A549 (cell line): Measurements from ENCODE around the gene TBCE. TPM values are rescaled to one million over a fixed set of nuclear protein-coding genes. Genes with fewer than 3 reads are reported as not detected.
"Not testable (repeated sequence)": the region's sequence is repeated elsewhere in the genome, so short reads cannot be mapped to it uniquely, and the experiment has no call there.

Experiments
- ATAC-seq, 2 experiments: fragments of 200-7000 bp in 1 of 2; fragments of >200 bp in 1 of 2; cut with Nextera tagmentation in 1 of 2; cut with Tn5 transposase in 1 of 2; 3 replicates each; pipeline versions ENCODE4 v1.8.0 to v1.9.1; 2018 to 2020; ENCODE audit warnings: mild to moderate bottlenecking in 1 of 2, moderate library complexity in 1 of 2
- CTCF ChIA-PET: fragments of 300-600 bp; sonication (Branson Sonifier 250); formaldehyde crosslinking; extraction: SDS; loops from one replicate; lab custom pipeline; 2021; ENCODE audit warnings: antibody characterized with exemption, inconsistent platforms; lab: Yijun Ruan, JAX
- POLR2A ChIA-PET: fragments of 350-600 bp; formaldehyde crosslinking; extraction: SDS; loops from one replicate; lab custom pipeline; 2021; ENCODE audit warnings: antibody characterized with exemption, inconsistent platforms; lab: Yijun Ruan, JAX
- DNase-seq, 2 experiments: peaks; one replicate each; pipeline versions ENCODE4 v3.0.0 to v3.0.0-alpha.2; 2011 to 2016; ENCODE audit warnings: low read depth in 1 of 2, low spot score in 1 of 2
- FAIRE-seq: peaks from 2 replicates; lab custom pipeline; 2011; peaks lifted over from hg19 to GRCh38; lab: Jason Lieb, UNC
- H3K27ac ChIP-seq, 2 experiments: fragments of >200 bp; sonication (Bioruptor Twin); formaldehyde crosslinking; 3 replicates each; pipeline ENCODE4 v1.5.1; 2016 to 2017
- H3K4me1 ChIP-seq: fragments of >200 bp; sonication (Bioruptor Twin); formaldehyde crosslinking; 3 replicates; pipeline ENCODE4 v1.6.1; 2016
- H3K4me2 ChIP-seq: fragments of >200 bp; sonication (Bioruptor Twin); formaldehyde crosslinking; 3 replicates; pipeline ENCODE4 v1.6.1; 2016
- H3K4me3 ChIP-seq: fragments of >200 bp; sonication (Bioruptor Twin); formaldehyde crosslinking; 3 replicates; pipeline ENCODE4 v1.5.1; 2016
- H3K9me3 ChIP-seq: fragments of >200 bp; sonication (Bioruptor Twin); formaldehyde crosslinking; 3 replicates; pipeline ENCODE4 v1.6.1; 2016
- CBX8 ChIP-seq: fragments of 200-600 bp; sonication (generic); IDR thresholded peaks from 2 replicates; pipeline ENCODE4 v1.6.1; 2016
- CEBPB ChIP-seq, 2 experiments: fragments of >200 bp in 1 of 2; sonication (Bioruptor Twin) in 1 of 2; formaldehyde crosslinking in 1 of 2; IDR thresholded peaks; 2 replicates each; pipeline ENCODE4 v1.6.1; 2012 to 2016
- CHD4 ChIP-seq: fragments of 200-600 bp; sonication (generic); IDR thresholded peaks from 2 replicates; pipeline ENCODE4 v1.6.1; 2016; ENCODE audit warnings: antibody characterized with exemption, mild to moderate bottlenecking, borderline replicate concordance
- EP300 ChIP-seq, 2 experiments: fragments of >200 bp; sonication (Bioruptor Twin); formaldehyde crosslinking; IDR thresholded peaks; 2 replicates in 1 of 2; 3 replicates in 1 of 2; pipeline ENCODE4 v1.6.1; 2016 to 2017
- FOSL2 ChIP-seq, 2 experiments: fragments of 450-650 bp in 1 of 2; fragments of >200 bp in 1 of 2; sonication (Bioruptor Twin) in 1 of 2; formaldehyde crosslinking; IDR thresholded peaks; 2 replicates each; pipeline versions ENCODE4 v1.5.0 to v1.6.1; 2016 to 2020; ENCODE audit warnings: mild to moderate bottlenecking in 1 of 2, moderate library complexity in 1 of 2
- JUN ChIP-seq, 2 experiments: fragments of >200 bp; sonication (Bioruptor Twin); formaldehyde crosslinking; IDR thresholded peaks; 2 replicates in 1 of 2; 3 replicates in 1 of 2; pipeline ENCODE4 v1.6.1; 2016 to 2017
- JUNB ChIP-seq: fragments of >200 bp; sonication (Bioruptor Twin); formaldehyde crosslinking; IDR thresholded peaks from 2 replicates; pipeline ENCODE4 v1.6.1; 2016
- SMC3 ChIP-seq: fragments of >200 bp; sonication (Bioruptor Twin); formaldehyde crosslinking; IDR thresholded peaks from 3 replicates; pipeline ENCODE4 v1.6.1; 2018; ENCODE audit warnings: inconsistent platforms
- TFCP2L1 ChIP-seq: fragments of 250-450 bp; sonication (Bioruptor Pico); IDR thresholded peaks from 2 replicates; pipeline ENCODE4 v1.5.0; 2021; ENCODE audit warnings: mild to moderate bottlenecking
- TP53 ChIP-seq: fragments of 250-450 bp; sonication (Bioruptor Pico); IDR thresholded peaks from 2 replicates; pipeline ENCODE4 v1.5.0; 2021; ENCODE audit warnings: mild to moderate bottlenecking, moderate library complexity
- WGBS: methylation state at CpG from one replicate; pipeline ENCODE4 v1.1.6; 2017; ENCODE audit errors: missing lambda C conversion rate; 5-methylcytosine and 5-hydroxymethylcytosine counted together
- polyA plus RNA-seq, 4 experiments: library from polyadenylated mRNA; depleted of rRNA in 3 of 4; stranded (reverse); fragments of >200 nt; fragmentation: RNase III in 1 of 4; extraction: RNeasy Plus Mini Kit Qiagen cat#74134 plus additional on column Dnase treatment in 1 of 4; gene quantifications; 2 replicates in 3 of 4; 3 replicates in 1 of 4; pipeline ENCODE4 v1.2.3, GENCODE V29; 2011 to 2017
- TF ChIP-seq, protein P1 (sequence below): IDR thresholded peaks from 2 replicates; pipeline ENCODE4 v1.6.1; 2012

The TBCE gene
- polyA plus RNA-seq, 2 of the 4 experiments (the other 2 are of a cell fraction), result 45.1 to 65.2 TPM

DNA sequence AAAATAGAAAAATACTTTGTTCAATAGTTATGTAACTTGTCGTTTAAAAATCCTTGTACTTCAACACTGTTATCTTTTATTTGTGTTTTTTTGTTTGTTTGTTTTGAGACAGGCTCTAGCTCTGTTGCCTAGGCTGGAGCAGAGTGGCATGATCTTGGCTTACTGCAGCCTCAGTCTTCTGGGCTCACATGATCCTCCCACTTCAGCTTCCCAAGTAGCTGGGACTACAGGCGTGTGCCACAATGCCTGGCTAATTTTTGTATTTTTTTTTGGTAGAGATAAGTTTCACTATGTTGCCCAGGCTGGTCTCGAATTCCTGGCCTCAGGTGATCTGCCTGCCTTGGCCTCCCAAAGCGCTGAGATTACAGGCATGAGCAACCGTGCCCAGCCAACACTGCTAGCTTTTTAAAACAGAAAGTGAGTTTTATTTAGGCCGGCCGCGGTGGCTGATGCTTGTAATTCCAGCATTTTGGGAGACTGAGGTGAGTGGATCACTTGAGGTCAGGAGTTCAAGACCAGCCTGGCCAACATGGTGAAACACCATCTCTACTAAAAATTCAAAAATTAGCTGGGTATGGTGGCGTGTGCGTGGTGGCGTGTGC, 11.0 kb downstream of the TBCE start:
- H3K4me3 ChIP-seq, H3K4me2 ChIP-seq, ATAC-seq, H3K27ac ChIP-seq, FAIRE-seq, H3K4me1 ChIP-seq, H3K9me3 ChIP-seq, DNase-seq: not testable (repeated sequence)
- POLR2A ChIA-PET, result interaction anchor here (2.9 kb wide), 1 partner anchor 11 kb away, joined by 9 read pairs; the partner anchor contains the start of gene TBCE
- WGBS, result 89% methylated on average over 11 of the region's 11 CpGs
- CTCF ChIA-PET, result interaction anchor here (0.6 to 1.4 kb wide), 2 partner anchors 39 to 119 kb away, joined by 4 to 7 read pairs; no protein-coding TSS in a partner anchor

DNA sequence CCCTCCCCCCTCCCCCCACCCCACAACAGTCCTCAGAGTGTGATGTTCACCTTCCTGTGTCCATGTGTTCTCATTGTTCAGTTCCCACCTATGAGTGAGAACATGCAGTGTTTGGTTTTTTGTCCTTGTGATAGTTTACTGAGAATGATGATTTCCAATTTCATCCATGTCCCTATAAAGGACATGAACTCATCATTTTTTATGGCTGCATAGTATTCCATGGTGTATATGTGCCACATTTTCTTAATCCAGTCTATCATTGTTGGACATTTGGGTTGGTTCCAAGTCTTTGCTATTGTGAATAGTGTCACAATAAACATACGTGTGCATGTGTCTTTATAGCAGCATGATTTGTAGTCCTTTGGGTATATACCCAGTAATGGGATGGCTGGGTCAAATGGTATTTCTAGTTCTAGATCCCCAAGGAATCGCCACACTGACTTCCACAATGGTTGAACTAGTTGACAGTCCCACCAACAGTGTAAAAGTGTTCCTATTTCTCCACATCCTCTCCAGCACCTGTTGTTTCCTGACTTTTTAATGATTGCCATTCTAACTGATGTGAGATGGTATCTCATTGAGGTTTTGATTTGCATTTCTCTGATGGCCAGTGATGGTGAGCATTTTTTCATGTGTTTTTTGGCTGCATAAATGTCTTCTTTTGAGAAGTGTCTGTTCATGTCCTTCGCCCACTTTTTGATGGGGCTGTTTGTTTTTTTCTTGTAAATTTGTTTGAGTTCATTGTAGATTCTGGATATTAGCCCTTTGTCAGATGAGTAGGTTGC, 14.9 kb downstream of the TBCE start:
- H3K4me2 ChIP-seq, POLR2A ChIA-PET, CTCF ChIA-PET, H3K4me1 ChIP-seq, ATAC-seq, H3K9me3 ChIP-seq, H3K4me3 ChIP-seq, FAIRE-seq, DNase-seq, H3K27ac ChIP-seq: not testable (repeated sequence)
- WGBS, result 76% methylated on average over 2 of the region's 3 CpGs

DNA sequence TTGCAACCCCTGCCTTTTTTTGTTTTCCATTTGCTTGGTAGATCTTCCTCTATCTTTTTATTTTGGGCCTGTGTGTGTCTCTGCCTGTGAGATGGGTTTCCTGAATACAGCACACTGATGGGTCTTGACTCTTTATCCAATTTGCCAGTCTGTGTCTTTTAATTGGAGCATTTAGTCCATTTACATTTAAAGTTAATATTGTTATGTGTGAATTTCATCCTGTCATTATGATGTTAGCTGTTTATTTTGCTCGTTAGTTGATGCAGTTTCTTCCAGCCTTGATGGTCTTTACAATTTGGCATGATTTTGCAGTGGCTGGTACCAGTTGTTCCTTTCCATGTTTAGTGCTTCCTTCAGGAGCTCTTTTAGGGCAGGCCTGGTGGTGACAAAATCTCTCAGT, 18.4 kb downstream of the TBCE start:
- FAIRE-seq, ATAC-seq, H3K4me3 ChIP-seq, POLR2A ChIA-PET, DNase-seq, H3K27ac ChIP-seq, CTCF ChIA-PET, H3K4me2 ChIP-seq, H3K9me3 ChIP-seq, H3K4me1 ChIP-seq: not testable (repeated sequence)
- 88% methylated on average over 1 of the region's 1 CpG for WGBS

DNA sequence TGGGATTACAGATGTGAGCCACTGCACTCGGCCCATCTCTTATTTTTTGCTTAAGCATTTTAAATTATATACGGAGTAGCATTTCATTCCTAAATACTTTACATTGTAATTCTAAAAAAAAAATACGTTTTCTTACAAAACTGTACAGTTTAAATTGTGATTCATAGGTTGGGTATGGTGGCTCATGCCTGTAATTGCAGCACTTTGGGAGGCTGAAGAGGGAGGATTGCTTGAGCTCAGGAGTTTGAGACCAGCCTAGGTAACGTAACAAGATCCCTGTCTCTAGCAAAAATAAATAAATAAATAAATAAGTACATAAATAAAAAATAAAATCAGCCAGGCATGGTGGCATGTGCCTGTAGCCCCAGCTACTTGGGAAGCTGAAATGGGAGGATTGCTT, 24.6 kb downstream of the TBCE start:
- Histone ChIP-seq H3K4me3 (no peak overlapping the region), H3K9me3 (no peaks in the 10 kb centered on the region), H3K4me2 (0 out of 3 replicates have a peak overlapping the region, but pooled peaks have one; percentile 8), H3K4me1 (peaks cover 18% of the 10 kb centered on the region), H3K27ac (peak overlapping the region in 1 of 2 experiments; percentile 36; a peak in 3 of 6 replicates)
- FAIRE-seq, result no peak
- DNase-seq, result no peak
- ATAC-seq, result peak in 1 of 2 experiments; percentile 62; a peak in 3 of 6 replicates
- POLR2A ChIA-PET, result no interaction called here
- no peak for TF ChIP-seq CBX8
- TF ChIP-seq, all 56 proteins: peak for 0
- CTCF ChIA-PET, result interaction anchor here (2.3 kb wide), 1 partner anchor 23 kb away, joined by 8 read pairs; no protein-coding TSS in a partner anchor
- WGBS, result 58% methylated on average over 4 of the region's 4 CpGs

DNA sequence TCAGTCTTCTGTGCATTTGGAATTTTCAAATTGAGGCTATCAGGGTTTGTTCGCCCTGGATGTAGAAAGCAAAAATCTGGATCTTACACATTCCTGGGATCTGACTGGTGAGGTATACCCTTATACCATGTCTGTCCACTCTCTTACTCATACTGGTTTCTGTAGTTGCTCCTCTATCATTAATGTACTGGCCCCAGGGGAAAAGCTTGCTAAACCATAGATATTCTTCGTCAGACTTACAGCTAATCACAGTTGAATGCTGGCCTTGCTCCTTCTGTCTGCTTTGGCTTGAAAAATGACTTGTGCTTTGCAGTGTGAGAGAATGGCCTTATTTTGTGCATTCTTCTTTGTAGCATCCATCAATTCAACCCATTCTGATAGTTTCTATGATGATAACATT, 30.5 kb downstream of the TBCE start:
- 56% methylated on average over 2 of the region's 2 CpGs for WGBS
- H3K4me1 ChIP-seq, result peaks cover 54% of the 10 kb centered on the region
- peak overlapping the region; percentile 32 to 72 for H3K27ac ChIP-seq
- no peak overlapping the region for H3K4me3 ChIP-seq
- ChIA-PET CTCF (interaction anchor here (1.1 to 2.1 kb wide), 3 partner anchors 13 to 19 kb away, joined by 3 to 7 read pairs (median 4); no protein-coding TSS in a partner anchor), POLR2A (no interaction called here)
- TF ChIP-seq CEBPB (IDR thresholded peaks at IDR 0.05) (peak in 1 of 2 experiments; percentile 26; a peak in 1 of 4 replicates), JUN (IDR thresholded peaks at IDR 0.05) (no peak), TP53 (CRISPR knock-in tag) (no peak), EP300 (IDR thresholded peaks at IDR 0.05) (no peak), CHD4 (no peak), SMC3 (no peak), TFCP2L1 (CRISPR knock-in tag) (no peak), FOSL2 (IDR thresholded peaks at IDR 0.05) (no peak), FOSL2 (CRISPR knock-in tag; IDR thresholded peaks at IDR 0.05) (peak; percentile 66), JUNB (peak; percentile 38; the same call in 1 of the 2 replicates)
- TF ChIP-seq, protein P1, sequence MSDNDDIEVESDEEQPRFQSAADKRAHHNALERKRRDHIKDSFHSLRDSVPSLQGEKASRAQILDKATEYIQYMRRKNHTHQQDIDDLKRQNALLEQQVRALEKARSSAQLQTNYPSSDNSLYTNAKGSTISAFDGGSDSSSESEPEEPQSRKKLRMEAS, result 0 out of 2 replicates have a peak, but pooled peaks have one; percentile 15
- no peak for FAIRE-seq
- peak; percentile 84 to 95 for ATAC-seq
- H3K4me2 ChIP-seq, result peak overlapping the region; percentile 38
- DNase-seq, result peak in 1 of 2 experiments; percentile 49
- no peaks in the 10 kb centered on the region for H3K9me3 ChIP-seq
